PC-9 (cell line): ENCODE measurements around the gene IKBKE. TPM values are rescaled to one million over a fixed set of nuclear protein-coding genes. Genes with fewer than 3 reads are reported as not detected.

Source experiments
- BruUV-seq: library from RNA; stranded (reverse); fragments of 400-500 nt; replicated peaks from 2 replicates; lab custom pipeline; 2021; lab: Mats Ljungman, UMichigan
- CTCF ChIA-PET: fragments of 300-600 bp; sonication (Branson Sonifier 250); formaldehyde crosslinking; loops from one replicate; lab custom pipeline; 2022; ENCODE audit warnings: antibody characterized with exemption; lab: Charles Lee
- POLR2A ChIA-PET: fragments of 300-600 bp; sonication (Branson Sonifier 250); formaldehyde crosslinking; loops from one replicate; lab custom pipeline; 2022; ENCODE audit warnings: antibody characterized with exemption; ENCODE audit not compliant: unreplicated experiment; lab: Charles Lee
- DNase-seq, 2 experiments: peaks; one replicate each; pipeline versions ENCODE4 v3.0.0 to v3.0.0-alpha.2; 2015 to 2022; ENCODE audit warnings: mixed read lengths in 1 of 2
- H2AFZ ChIP-seq: fragments of 200-600 bp; sonication (generic); 2 replicates; pipeline ENCODE4 v1.8.1; 2017; ENCODE audit warnings: antibody characterized with exemption
- H3F3A ChIP-seq: fragments of 200-600 bp; sonication (generic); 2 replicates; pipeline ENCODE4 v1.8.1; 2017; ENCODE audit warnings: antibody characterized with exemption, mild to moderate bottlenecking, low read depth; ENCODE audit not compliant: insufficient read depth
- H3K27ac ChIP-seq: fragments of 200-600 bp; sonication (generic); 2 replicates; pipeline ENCODE4 v1.6.1; 2016; ENCODE audit warnings: mixed run types
- H3K27me3 ChIP-seq: fragments of 200-600 bp; sonication (generic); 2 replicates; pipeline ENCODE4 v1.6.1; 2016; ENCODE audit warnings: low read depth, mixed run types; ENCODE audit not compliant: insufficient read depth
- H3K36me3 ChIP-seq: fragments of 200-600 bp; sonication (generic); 2 replicates; pipeline ENCODE4 v1.6.1; 2016; ENCODE audit warnings: low read depth, mixed run types
- H3K4me1 ChIP-seq: fragments of 200-600 bp; sonication (generic); replicated peaks from 2 replicates; pipeline ENCODE4 v1.6.1; 2016; ENCODE audit warnings: mixed run types; ENCODE audit not compliant: insufficient read depth
- H3K4me2 ChIP-seq: fragments of 200-600 bp; sonication (generic); 2 replicates; pipeline ENCODE4 v1.6.1; 2017; ENCODE audit warnings: mixed run types
- H3K4me3 ChIP-seq: fragments of 200-600 bp; sonication (generic); 2 replicates; pipeline ENCODE4 v1.6.1; 2016; ENCODE audit warnings: mixed run types
- H3K79me2 ChIP-seq: fragments of 200-600 bp; sonication (generic); 2 replicates; pipeline ENCODE4 v1.6.1; 2017; ENCODE audit warnings: low read depth, mixed run types
- H3K9me2 ChIP-seq: fragments of 200-600 bp; sonication (generic); 2 replicates; pipeline ENCODE4 v1.8.1; 2017; ENCODE audit warnings: mild to moderate bottlenecking; ENCODE audit not compliant: insufficient read depth
- H3K9me3 ChIP-seq: fragments of 200-600 bp; sonication (generic); 2 replicates; pipeline ENCODE4 v1.8.1; 2016; ENCODE audit warnings: low read depth; ENCODE audit not compliant: insufficient read depth
- H4K20me1 ChIP-seq: fragments of 200-600 bp; sonication (generic); 2 replicates; pipeline ENCODE4 v1.8.1; 2017; ENCODE audit not compliant: insufficient read depth
- CTCF ChIP-seq: fragments of 200-600 bp; sonication (generic); conservative IDR thresholded peaks from 2 replicates; pipeline ENCODE4 v1.6.1; 2017; ENCODE audit warnings: mixed run types, antibody characterized with exemption, mild to moderate bottlenecking, moderate library complexity
- EZH2 ChIP-seq: fragments of 200-600 bp; sonication (generic); IDR thresholded peaks from 2 replicates; pipeline ENCODE4 v1.8.0; 2017; ENCODE audit warnings: antibody characterized with exemption, low read depth
- intact Hi-C: fragments of 100-400 bp; cut with micrococcal nuclease; formaldehyde crosslinking; loops from one replicate; pipeline ENCODE4 v1.10.0; 2022; ENCODE audit not compliant: unreplicated experiment
- total RNA-seq: library from RNA; stranded (reverse); gene quantifications from 2 replicates; pipeline ENCODE4 v1.2.3, GENCODE V29; 2021

Gene IKBKE
- total RNA-seq, 1 experiment from 2014 or later: 12.5 TPM

DNA sequence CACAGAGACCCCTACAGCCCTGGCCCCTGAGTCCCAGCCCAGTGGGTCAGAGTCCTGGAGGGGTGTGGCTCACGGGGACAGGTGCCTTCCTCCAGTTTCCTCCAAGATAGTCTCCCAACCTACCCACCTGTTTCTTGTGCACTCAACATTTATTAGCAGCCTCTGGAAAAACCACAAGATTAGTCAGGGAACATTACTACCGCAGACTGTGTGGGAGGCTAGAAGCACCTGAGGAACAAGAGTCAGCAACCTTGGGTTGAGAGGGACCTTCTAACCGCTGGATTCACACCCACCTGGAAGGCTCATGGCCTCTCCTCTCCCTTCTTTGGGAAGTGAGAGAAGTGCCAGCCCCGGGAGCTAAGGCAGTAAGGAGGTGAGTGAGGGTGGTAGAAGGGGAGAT lies 22.5 kb upstream of the IKBKE start:
- intact Hi-C loops: no loop called here
- Histone ChIP-seq H3K9me2 (no peaks in the 10 kb centered on the region), H3K4me2 (no peak overlapping the region), H3K4me3 (no peak overlapping the region), H4K20me1 (no peaks in the 10 kb centered on the region; the same call in 1 of the 2 replicates), H2AFZ (no peak overlapping the region), H3K4me1 (peaks cover 6% of the 10 kb centered on the region; the same call in 1 of the 2 replicates), H3K27me3 (no peaks in the 10 kb centered on the region), H3F3A (0 out of 2 replicates have a peak, but pooled peaks cover 9% of the 10 kb centered on the region), H3K9me3 (no peaks in the 10 kb centered on the region), H3K27ac (no peak overlapping the region), H3K36me3 (peaks cover 25% of the 10 kb centered on the region), H3K79me2 (no peaks in the 10 kb centered on the region)
- ChIA-PET CTCF (no interaction called here), POLR2A (no interaction called here)
- no TSS peak for BruUV-seq
- no peak for DNase-seq
- TF ChIP-seq EZH2: no peak
- TF ChIP-seq CTCF: no peak

- ChIA-PET POLR2A (no interaction called here), CTCF (no interaction called here)
- no peaks in the 10 kb centered on the region for H3K9me2 ChIP-seq
- intact Hi-C loops: no loop called here
- H3K4me1 ChIP-seq: peaks cover 6% of the 10 kb centered on the region; the same call in 1 of the 2 replicates
- no peaks in the 10 kb centered on the region for H3K79me2 ChIP-seq
- no peaks in the 10 kb centered on the region for H3K9me3 ChIP-seq
- H3K4me2 ChIP-seq: no peak overlapping the region
- 0 out of 2 replicates have a peak, but pooled peaks cover 9% of the 10 kb centered on the region for H3F3A ChIP-seq
- peaks cover 22% of the 10 kb centered on the region for H3K36me3 ChIP-seq
- peak overlapping the region; percentile 23; the same call in 1 of the 2 replicates for H3K27ac ChIP-seq
- BruUV-seq: no TSS peak
- no peak overlapping the region for H2AFZ ChIP-seq
- no peak for DNase-seq
- no peaks in the 10 kb centered on the region; the same call in 1 of the 2 replicates for H4K20me1 ChIP-seq
- H3K4me3 ChIP-seq: no peak overlapping the region
- H3K27me3 ChIP-seq: no peaks in the 10 kb centered on the region
- TF ChIP-seq EZH2 (no peak), CTCF (no peak)
Observed at GRCh38 chr1:206448471-206448870, 21.8 kb upstream of the IKBKE start.

- Histone ChIP-seq H2AFZ (no peak overlapping the region), H3K9me3 (no peaks in the 10 kb centered on the region), H3K9me2 (no peaks in the 10 kb centered on the region), H4K20me1 (no peaks in the 10 kb centered on the region; the same call in 1 of the 2 replicates), H3F3A (0 out of 2 replicates have a peak, but pooled peaks cover 9% of the 10 kb centered on the region), H3K4me1 (peaks cover 6% of the 10 kb centered on the region; the same call in 1 of the 2 replicates), H3K79me2 (no peaks in the 10 kb centered on the region), H3K36me3 (peaks cover 22% of the 10 kb centered on the region), H3K27ac (no peak overlapping the region), H3K4me3 (no peak overlapping the region), H3K4me2 (no peak overlapping the region), H3K27me3 (no peaks in the 10 kb centered on the region)
- ChIA-PET POLR2A (no interaction called here), CTCF (no interaction called here)
- intact Hi-C loops: no loop called here
- no peak for TF ChIP-seq CTCF
- DNase-seq: peak in 1 of 2 experiments; percentile 51
- no TSS peak for BruUV-seq
Observed at GRCh38 chr1:206449565-206449964, 20.7 kb upstream of the IKBKE start.
